K562 (cell line): ENCODE data around the gene BCAR3. TPM values are rescaled to one million over a fixed set of nuclear protein-coding genes. Genes with fewer than 3 reads are reported as not detected.

Experiments used
- ATAC-seq: fragments of 200-7000 bp; cut with Tn5 transposase; 3 replicates; pipeline ENCODE4 v1.9.1; 2020; ENCODE audit warnings: moderate library complexity
- BruUV-seq: library from RNA; stranded (reverse); fragments of 400-500 nt; replicated peaks from 2 replicates; lab custom pipeline; 2021; lab: Mats Ljungman, UMichigan
- CTCF ChIA-PET: fragments of 300-600 bp; formaldehyde crosslinking; extraction: SDS; loops from one replicate; lab custom pipeline; 2021; ENCODE audit warnings: low intra/inter-chr PET ratio; lab: Yijun Ruan, JAX
- POLR2A ChIA-PET: fragments of 300-600, 350-650 bp; sonication (Branson Sonifier 250); formaldehyde crosslinking; extraction: SDS; loops from one replicate; lab custom pipeline; 2021; ENCODE audit warnings: antibody characterized with exemption, inconsistent platforms; lab: Yijun Ruan, JAX
- DNase-seq, 4 experiments: peaks; one replicate each; pipeline versions ENCODE4 v3.0.0 to v3.0.0-alpha.2; 2011 to 2018; ENCODE audit warnings: low spot score in 3 of 4, mixed read lengths in 3 of 4; ENCODE audit errors: extremely low read depth in 1 of 4
- FAIRE-seq: peaks from 2 replicates; lab custom pipeline; 2011; peaks lifted over from hg19 to GRCh38; lab: Jason Lieb, UNC
- H2AFZ ChIP-seq: 2 replicates; pipeline ENCODE4 v1.6.0; 2011; ENCODE audit warnings: low read depth, low read length, control low read depth, inconsistent platforms
- H3K27ac ChIP-seq: fragments of 200-600 bp; 3 replicates; pipeline ENCODE4 v1.8.0; 2011; ENCODE audit warnings: low read depth, mild to moderate bottlenecking, control low read depth, inconsistent platforms, low read length, moderate library complexity, mixed read lengths; ENCODE audit errors: extremely low read depth
- H3K27me3 ChIP-seq, 2 experiments: fragments of 300-600 bp in 1 of 2; 2 replicates in 1 of 2; 3 replicates in 1 of 2; pipeline versions ENCODE4 v1.6.0 to v1.8.0; 2011; ENCODE audit warnings: inconsistent platforms in 2 of 2, low read length in 2 of 2, mild to moderate bottlenecking in 1 of 2, mixed read lengths in 1 of 2, moderate library complexity in 1 of 2; ENCODE audit not compliant: control insufficient read depth in 2 of 2, insufficient read depth in 2 of 2
- H3K36me3 ChIP-seq: fragments of 300-600 bp; 3 replicates; pipeline ENCODE4 v1.8.0; 2011; ENCODE audit warnings: mild to moderate bottlenecking, low read length, inconsistent platforms; ENCODE audit not compliant: control insufficient read depth, insufficient read depth
- H3K4me1 ChIP-seq, 2 experiments: fragments of 200-600 bp in 1 of 2; replicated peaks in 1 of 2; 2 replicates in 1 of 2; 3 replicates in 1 of 2; pipeline versions ENCODE4 v1.5.1 to v1.8.0; 2011; ENCODE audit warnings: inconsistent platforms in 2 of 2, low read length in 2 of 2, mild to moderate bottlenecking in 1 of 2, mixed read lengths in 1 of 2, moderate library complexity in 1 of 2; ENCODE audit not compliant: control insufficient read depth in 2 of 2, insufficient read depth in 2 of 2
- H3K4me2 ChIP-seq: 2 replicates; pipeline ENCODE4 v1.6.1; 2011; ENCODE audit warnings: low read length, control low read depth, inconsistent platforms, mixed read lengths; ENCODE audit not compliant: insufficient read depth
- H3K4me3 ChIP-seq: fragments of 200-600 bp; sonication (generic), shearing (Covaris generic); 2 replicates; pipeline ENCODE4 v1.5.1; 2016; ENCODE audit warnings: control low read depth, inconsistent platforms
- H3K79me2 ChIP-seq: fragments of 200-600 bp; 3 replicates; pipeline ENCODE4 v1.8.0; 2011; ENCODE audit warnings: low read length, inconsistent platforms; ENCODE audit not compliant: control insufficient read depth, insufficient read depth
- H3K9ac ChIP-seq, 2 experiments: 2 replicates each; pipeline versions ENCODE4 v1.6.0 to v1.6.1; 2011; ENCODE audit warnings: low read depth in 2 of 2, low read length in 2 of 2, control low read depth in 1 of 2, inconsistent platforms in 1 of 2, mild to moderate bottlenecking in 1 of 2, mixed read lengths in 1 of 2; ENCODE audit not compliant: insufficient read depth in 1 of 2
- H3K9me1 ChIP-seq: one replicate; pipeline ENCODE4 v1.6.0; 2011; ENCODE audit warnings: inconsistent platforms, mild to moderate bottlenecking, low read length, moderate library complexity; ENCODE audit not compliant: control insufficient read depth, insufficient read depth
- H3K9me3 ChIP-seq: replicated peaks from 2 replicates; pipeline ENCODE4 v1.5.1; 2011; ENCODE audit warnings: low read depth, low read length, inconsistent platforms; ENCODE audit not compliant: control insufficient read depth, insufficient read depth
- H4K20me1 ChIP-seq: replicated peaks from 2 replicates; pipeline ENCODE4 v1.6.1; 2011; ENCODE audit warnings: low read length, inconsistent platforms, mixed read lengths; ENCODE audit not compliant: control insufficient read depth, insufficient read depth
- CHD1 ChIP-seq: fragments of 200-600 bp; sonication (generic); IDR thresholded peaks from one replicate; pipeline ENCODE4 v1.6.1; 2012; ENCODE audit warnings: mild to moderate bottlenecking, moderate library complexity, low read length, inconsistent platforms
- FOS ChIP-seq: IDR thresholded peaks from 3 replicates; pipeline ENCODE4 v1.6.1; 2011; ENCODE audit not compliant: insufficient read length; ENCODE audit errors: extremely low read depth
- GTF2F1 ChIP-seq: IDR thresholded peaks from 2 replicates; pipeline ENCODE4 v1.6.1; 2011; ENCODE audit warnings: low read depth, low read length, improper control_type of control experiment
- NCOA6 ChIP-seq: fragments of 450-650 bp; IDR thresholded peaks from 2 replicates; pipeline ENCODE4 v1.6.1; 2017; ENCODE audit warnings: mild to moderate bottlenecking
- NR2C1 ChIP-seq, 2 experiments: fragments of 450-650 bp; IDR thresholded peaks; 2 replicates each; pipeline ENCODE4 v1.6.1; 2017; ENCODE audit warnings: mild to moderate bottlenecking in 2 of 2, antibody characterized with exemption in 1 of 2, inconsistent platforms in 1 of 2, missing compliant biosample characterization in 1 of 2, missing genetic modification characterization in 1 of 2
- PHF20 ChIP-seq: fragments of 450-650 bp; IDR thresholded peaks from 2 replicates; pipeline ENCODE4 v1.6.1; 2018; ENCODE audit not compliant: partially characterized antibody
- RBM15 ChIP-seq: fragments of 200-400 bp; formaldehyde crosslinking; IDR thresholded peaks from 2 replicates; pipeline ENCODE4 v1.6.1; 2018; ENCODE audit warnings: mild to moderate bottlenecking, low read length, moderate library complexity; ENCODE audit not compliant: insufficient read depth
- SRSF3 ChIP-seq: fragments of 200-400 bp; formaldehyde crosslinking; IDR thresholded peaks from 2 replicates; pipeline ENCODE4 v1.6.1; 2016; ENCODE audit warnings: mild to moderate bottlenecking, low read length, moderate library complexity; ENCODE audit not compliant: insufficient read depth
- TARDBP ChIP-seq: fragments of 450-650 bp; IDR thresholded peaks from 2 replicates; pipeline ENCODE4 v1.6.1; 2016
- WGBS: fragments of 100-300 bp; shearing (Covaris generic); methylation state at CpG from one replicate; pipeline ENCODE4 v1.1.6; 2016; ENCODE audit warnings: low coverage, mixed read lengths; ENCODE audit not compliant: insufficient coverage; ENCODE audit errors: missing lambda C conversion rate; 5-methylcytosine and 5-hydroxymethylcytosine counted together
- in situ Hi-C: fragments of 300-500 bp; cut with MboI; formaldehyde crosslinking; loops from 4 replicates; pipeline ENCODE4 v1.15.0; 2018; ENCODE audit warnings: inconsistent platforms, mixed read lengths
- intact Hi-C: fragments of 100-400 bp; cut with micrococcal nuclease; formaldehyde crosslinking; loops from 2 replicates; pipeline ENCODE4 v1.14.2; 2022
- polyA plus RNA-seq, 8 experiments: library from polyadenylated mRNA; depleted of rRNA in 4 of 8; stranded (reverse) in 5 of 8; unstranded in 3 of 8; fragments of >200 nt; fragmentation: Nextera tagmentation in 2 of 8; fragmentation: Illumina TruSeq in 1 of 8; extraction: Ambion mirVana in 2 of 8; extraction: Trizol in 1 of 8; gene quantifications; 2 replicates each; pipeline versions ENCODE4 v1.2.1 to v1.2.3, GENCODE V29; 2011 to 2014; ENCODE audit warnings: inconsistent platforms in 1 of 8, missing spikeins in 1 of 8
- total RNA-seq, 7 experiments: library from RNA; depleted of rRNA in 6 of 7; stranded (reverse); fragments of >200 nt in 6 of 7; fragmentation: Illumina TruSeq in 2 of 7; extraction: Trizol in 2 of 7; gene quantifications; 2 replicates each; pipeline versions ENCODE4 v1.2.1 to v1.2.3, GENCODE V29; 2011 to 2021; ENCODE audit warnings: low replicate concordance in 1 of 7
- TF ChIP-seq, protein P1 (sequence below), 3 experiments: IDR thresholded peaks in 2 of 3; conservative IDR thresholded peaks in 1 of 3; 2 replicates each; pipeline ENCODE4 v1.5.1; 2011 to 2012; ENCODE audit warnings: low read length in 3 of 3, mild to moderate bottlenecking in 3 of 3, control low read depth in 2 of 3, improper control_type of control experiment in 1 of 3, inconsistent platforms in 1 of 3, low read depth in 1 of 3, mixed read lengths in 1 of 3, moderate library complexity in 1 of 3; ENCODE audit not compliant: insufficient read depth in 2 of 3
- TF ChIP-seq, protein P2 (sequence below), 2 experiments: fragments of 450-650 bp in 1 of 2; IDR thresholded peaks; 2 replicates each; pipeline ENCODE4 v1.6.1; 2011 to 2017; ENCODE audit warnings: low read depth in 2 of 2, antibody characterized with exemption in 1 of 2, borderline replicate concordance in 1 of 2, low read length in 1 of 2, mild to moderate bottlenecking in 1 of 2, mixed read lengths in 1 of 2; ENCODE audit not compliant: control insufficient read depth in 1 of 2
- TF ChIP-seq, protein P3 (sequence below): fragments of 450-650 bp; IDR thresholded peaks from 2 replicates; pipeline ENCODE4 v1.6.1; 2018; ENCODE audit warnings: mild to moderate bottlenecking, low read depth; ENCODE audit not compliant: partially characterized antibody
- TF ChIP-seq, protein P4 (sequence below): IDR thresholded peaks from 2 replicates; pipeline ENCODE4 v1.6.1; 2016; ENCODE audit warnings: missing genetic modification characterization, missing compliant biosample characterization

Gene BCAR3
- total and polyA plus RNA-seq, 9 of the 15 experiments (the other 6 are each of a cell fraction or from before 2014, with no cell fraction given) = 1.8 to 6.3 (median 3.8) TPM

DNA sequence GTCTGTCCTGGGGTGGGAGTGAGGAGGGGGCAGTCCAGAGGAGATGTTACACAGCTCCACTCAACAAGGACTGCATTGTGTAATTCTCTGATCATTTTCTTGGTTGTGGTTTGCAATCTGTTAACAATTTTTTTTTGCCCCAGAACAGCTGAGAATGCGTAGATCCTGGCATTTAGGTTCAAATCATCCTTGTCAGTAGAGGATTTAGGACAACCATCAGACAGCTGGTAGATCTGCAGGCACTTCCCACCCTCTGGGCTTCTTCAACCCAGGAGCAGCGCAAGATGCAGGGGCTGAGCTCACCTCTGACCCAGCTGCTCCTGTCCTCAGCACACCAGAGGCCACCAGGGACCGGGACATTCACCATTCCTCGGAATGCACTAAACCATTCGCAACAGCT lies 13.5 kb downstream of the BCAR3 start (continued):
- TF ChIP-seq CHD1 = no peak
- TF ChIP-seq SRSF3 = no peak

DNA sequence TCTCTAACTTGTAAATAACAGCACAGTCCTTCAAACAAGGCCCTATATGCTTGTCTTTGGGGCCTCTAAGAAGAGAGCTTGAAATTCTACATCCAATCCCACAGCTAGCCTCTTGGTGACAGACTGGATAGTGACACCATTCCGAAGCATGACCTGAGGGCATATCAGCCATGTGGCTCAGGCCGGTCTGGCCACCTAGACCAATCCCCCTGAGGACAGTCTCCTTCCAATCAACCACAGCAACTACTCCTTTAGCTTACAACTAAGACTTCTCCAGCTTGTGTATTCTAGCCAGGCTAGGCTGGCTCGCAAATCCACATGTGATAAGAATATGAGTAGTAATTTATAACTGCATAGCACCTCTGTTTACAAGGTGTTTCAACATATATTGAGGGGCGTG lies 14.0 kb downstream of the BCAR3 start:
- H3K4me1 ChIP-seq = peaks cover 7 to 43% of the 10 kb centered on the region in 2 experiments
- in situ Hi-C loops (no loop called here), intact Hi-C loops (no loop called here)
- ATAC-seq (no peak), DNase-seq (no peak), FAIRE-seq (no peak)
- no peak overlapping the region for H3K27ac ChIP-seq
- no peaks in the 10 kb centered on the region for H3K36me3 ChIP-seq
- no peak overlapping the region for H3K9ac ChIP-seq
- no peaks in the 10 kb centered on the region for H3K9me3 ChIP-seq
- ChIA-PET POLR2A (interaction anchor here (0.9 to 2.1 kb wide), 2 partner anchors 10 to 28 kb away, joined by 3 to 4 read pairs; no protein-coding TSS in a partner anchor), CTCF (no interaction called here)
- no peaks in the 10 kb centered on the region for H3K27me3 ChIP-seq
- H3K9me1 ChIP-seq = no peaks in the 10 kb centered on the region
- no peak overlapping the region for H2AFZ ChIP-seq
- WGBS = 35% methylated on average over 4 of the region's 4 CpGs
- H3K4me3 ChIP-seq = no peak overlapping the region
- BruUV-seq = no TSS peak
- no peaks in the 10 kb centered on the region for H3K79me2 ChIP-seq
- H3K4me2 ChIP-seq = no peak overlapping the region
- H4K20me1 ChIP-seq = no peaks in the 10 kb centered on the region
- TF ChIP-seq, protein P1, sequence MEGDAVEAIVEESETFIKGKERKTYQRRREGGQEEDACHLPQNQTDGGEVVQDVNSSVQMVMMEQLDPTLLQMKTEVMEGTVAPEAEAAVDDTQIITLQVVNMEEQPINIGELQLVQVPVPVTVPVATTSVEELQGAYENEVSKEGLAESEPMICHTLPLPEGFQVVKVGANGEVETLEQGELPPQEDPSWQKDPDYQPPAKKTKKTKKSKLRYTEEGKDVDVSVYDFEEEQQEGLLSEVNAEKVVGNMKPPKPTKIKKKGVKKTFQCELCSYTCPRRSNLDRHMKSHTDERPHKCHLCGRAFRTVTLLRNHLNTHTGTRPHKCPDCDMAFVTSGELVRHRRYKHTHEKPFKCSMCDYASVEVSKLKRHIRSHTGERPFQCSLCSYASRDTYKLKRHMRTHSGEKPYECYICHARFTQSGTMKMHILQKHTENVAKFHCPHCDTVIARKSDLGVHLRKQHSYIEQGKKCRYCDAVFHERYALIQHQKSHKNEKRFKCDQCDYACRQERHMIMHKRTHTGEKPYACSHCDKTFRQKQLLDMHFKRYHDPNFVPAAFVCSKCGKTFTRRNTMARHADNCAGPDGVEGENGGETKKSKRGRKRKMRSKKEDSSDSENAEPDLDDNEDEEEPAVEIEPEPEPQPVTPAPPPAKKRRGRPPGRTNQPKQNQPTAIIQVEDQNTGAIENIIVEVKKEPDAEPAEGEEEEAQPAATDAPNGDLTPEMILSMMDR (IDR thresholded peaks at IDR 0.05 in 2 of 3, conservative IDR thresholded peaks at IDR 0.05 in 1 of 3; ENCODE audit: insufficient read depth in 2 of 3, low read depth in 1 of 3, low read length in 3 of 3) = no peak
- TF ChIP-seq TARDBP = no peak
- no peak for TF ChIP-seq RBM15
- TF ChIP-seq, protein P2, sequence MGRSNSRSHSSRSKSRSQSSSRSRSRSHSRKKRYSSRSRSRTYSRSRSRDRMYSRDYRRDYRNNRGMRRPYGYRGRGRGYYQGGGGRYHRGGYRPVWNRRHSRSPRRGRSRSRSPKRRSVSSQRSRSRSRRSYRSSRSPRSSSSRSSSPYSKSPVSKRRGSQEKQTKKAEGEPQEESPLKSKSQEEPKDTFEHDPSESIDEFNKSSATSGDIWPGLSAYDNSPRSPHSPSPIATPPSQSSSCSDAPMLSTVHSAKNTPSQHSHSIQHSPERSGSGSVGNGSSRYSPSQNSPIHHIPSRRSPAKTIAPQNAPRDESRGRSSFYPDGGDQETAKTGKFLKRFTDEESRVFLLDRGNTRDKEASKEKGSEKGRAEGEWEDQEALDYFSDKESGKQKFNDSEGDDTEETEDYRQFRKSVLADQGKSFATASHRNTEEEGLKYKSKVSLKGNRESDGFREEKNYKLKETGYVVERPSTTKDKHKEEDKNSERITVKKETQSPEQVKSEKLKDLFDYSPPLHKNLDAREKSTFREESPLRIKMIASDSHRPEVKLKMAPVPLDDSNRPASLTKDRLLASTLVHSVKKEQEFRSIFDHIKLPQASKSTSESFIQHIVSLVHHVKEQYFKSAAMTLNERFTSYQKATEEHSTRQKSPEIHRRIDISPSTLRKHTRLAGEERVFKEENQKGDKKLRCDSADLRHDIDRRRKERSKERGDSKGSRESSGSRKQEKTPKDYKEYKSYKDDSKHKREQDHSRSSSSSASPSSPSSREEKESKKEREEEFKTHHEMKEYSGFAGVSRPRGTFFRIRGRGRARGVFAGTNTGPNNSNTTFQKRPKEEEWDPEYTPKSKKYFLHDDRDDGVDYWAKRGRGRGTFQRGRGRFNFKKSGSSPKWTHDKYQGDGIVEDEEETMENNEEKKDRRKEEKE (IDR thresholded peaks at IDR 0.05; ENCODE audit: borderline replicate concordance in 1 of 2, control insufficient read depth in 1 of 2, low read depth in 2 of 2, low read length in 1 of 2) = no peak
- TF ChIP-seq FOS = no peak
- TF ChIP-seq, protein P3, sequence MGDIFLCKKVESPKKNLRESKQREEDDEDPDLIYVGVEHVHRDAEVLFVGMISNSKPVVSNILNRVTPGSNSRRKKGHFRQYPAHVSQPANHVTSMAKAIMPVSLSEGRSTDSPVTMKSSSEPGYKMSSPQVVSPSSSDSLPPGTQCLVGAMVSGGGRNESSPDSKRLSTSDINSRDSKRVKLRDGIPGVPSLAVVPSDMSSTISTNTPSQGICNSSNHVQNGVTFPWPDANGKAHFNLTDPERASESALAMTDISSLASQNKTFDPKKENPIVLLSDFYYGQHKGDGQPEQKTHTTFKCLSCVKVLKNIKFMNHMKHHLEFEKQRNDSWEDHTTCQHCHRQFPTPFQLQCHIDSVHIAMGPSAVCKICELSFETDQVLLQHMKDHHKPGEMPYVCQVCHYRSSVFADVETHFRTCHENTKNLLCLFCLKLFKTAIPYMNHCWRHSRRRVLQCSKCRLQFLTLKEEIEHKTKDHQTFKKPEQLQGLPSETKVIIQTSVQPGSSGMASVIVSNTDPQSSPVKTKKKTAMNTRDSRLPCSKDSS = no peak
- TF ChIP-seq, protein P4, sequence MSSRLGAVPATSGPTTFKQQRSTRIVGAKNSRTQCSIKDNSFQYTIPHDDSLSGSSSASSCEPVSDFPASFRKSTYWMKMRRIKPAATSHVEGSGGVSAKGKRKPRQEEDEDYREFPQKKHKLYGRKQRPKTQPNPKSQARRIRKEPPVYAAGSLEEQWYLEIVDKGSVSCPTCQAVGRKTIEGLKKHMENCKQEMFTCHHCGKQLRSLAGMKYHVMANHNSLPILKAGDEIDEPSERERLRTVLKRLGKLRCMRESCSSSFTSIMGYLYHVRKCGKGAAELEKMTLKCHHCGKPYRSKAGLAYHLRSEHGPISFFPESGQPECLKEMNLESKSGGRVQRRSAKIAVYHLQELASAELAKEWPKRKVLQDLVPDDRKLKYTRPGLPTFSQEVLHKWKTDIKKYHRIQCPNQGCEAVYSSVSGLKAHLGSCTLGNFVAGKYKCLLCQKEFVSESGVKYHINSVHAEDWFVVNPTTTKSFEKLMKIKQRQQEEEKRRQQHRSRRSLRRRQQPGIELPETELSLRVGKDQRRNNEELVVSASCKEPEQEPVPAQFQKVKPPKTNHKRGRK (tag) = no peak
- no peak for TF ChIP-seq NCOA6
- TF ChIP-seq NR2C1 (IDR thresholded peaks at IDR 0.05) = no peak
- no peak for TF ChIP-seq NR2C1 (tag; IDR thresholded peaks at IDR 0.05)
- TF ChIP-seq GTF2F1 = no peak
- TF ChIP-seq PHF20 = no peak
